HL-60 (cell line): Measurements from ENCODE around the gene ACKR2.

Experiments
- POLR2AphosphoS5 ChIP-seq: IDR thresholded peaks from 2 replicates; pipeline ENCODE4 v1.6.1; 2012; ENCODE audit warnings: low read depth
- REST ChIP-seq: IDR thresholded peaks from 2 replicates; pipeline ENCODE4 v1.6.1; 2012; ENCODE audit warnings: low read depth; ENCODE audit not compliant: insufficient replicate concordance
- TF ChIP-seq, protein P1 (sequence below): IDR thresholded peaks from one replicate; pipeline ENCODE4 v1.5.1; 2011; ENCODE audit warnings: low read length, control low read depth, inconsistent platforms; ENCODE audit not compliant: insufficient read depth

DNA sequence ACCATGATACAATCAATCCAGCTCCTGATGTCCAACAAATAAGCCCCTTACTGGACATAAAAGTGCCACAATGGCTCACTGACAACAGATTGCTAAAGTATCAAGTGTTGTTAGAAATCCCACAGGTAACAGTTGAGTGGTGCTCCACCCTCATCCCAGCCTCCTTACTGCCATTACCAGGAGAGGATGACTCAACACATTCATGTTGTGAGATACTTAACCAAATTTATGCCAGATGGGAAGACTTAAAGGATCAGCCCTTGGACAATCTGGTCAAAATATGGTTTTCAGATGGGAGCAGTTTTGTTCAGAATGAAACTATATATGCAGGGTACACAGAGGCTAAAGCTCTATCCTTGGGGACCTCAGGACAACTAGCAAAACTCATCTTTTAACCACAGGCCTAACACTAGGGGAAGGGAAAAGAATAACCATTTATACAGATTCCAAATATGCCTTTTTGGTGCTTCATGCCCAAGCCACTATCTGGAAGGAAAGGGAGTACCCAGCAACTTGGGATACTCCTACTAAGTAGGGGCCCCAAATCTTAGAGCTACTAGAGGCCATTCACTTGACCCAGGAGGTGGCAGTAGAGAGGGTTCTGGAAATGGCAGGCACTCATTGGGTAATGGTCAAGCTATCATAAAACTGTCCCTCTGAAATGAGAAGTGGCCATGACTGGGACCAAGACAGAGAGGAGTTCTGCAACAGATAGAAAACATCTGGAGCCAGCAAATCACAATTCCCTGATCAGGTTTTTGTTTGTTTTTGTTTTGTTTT is 89.8 kb downstream of the ACKR2 start:
- TF ChIP-seq REST (no peak), POLR2AphosphoS5 (no peak)
- TF ChIP-seq, protein P1, sequence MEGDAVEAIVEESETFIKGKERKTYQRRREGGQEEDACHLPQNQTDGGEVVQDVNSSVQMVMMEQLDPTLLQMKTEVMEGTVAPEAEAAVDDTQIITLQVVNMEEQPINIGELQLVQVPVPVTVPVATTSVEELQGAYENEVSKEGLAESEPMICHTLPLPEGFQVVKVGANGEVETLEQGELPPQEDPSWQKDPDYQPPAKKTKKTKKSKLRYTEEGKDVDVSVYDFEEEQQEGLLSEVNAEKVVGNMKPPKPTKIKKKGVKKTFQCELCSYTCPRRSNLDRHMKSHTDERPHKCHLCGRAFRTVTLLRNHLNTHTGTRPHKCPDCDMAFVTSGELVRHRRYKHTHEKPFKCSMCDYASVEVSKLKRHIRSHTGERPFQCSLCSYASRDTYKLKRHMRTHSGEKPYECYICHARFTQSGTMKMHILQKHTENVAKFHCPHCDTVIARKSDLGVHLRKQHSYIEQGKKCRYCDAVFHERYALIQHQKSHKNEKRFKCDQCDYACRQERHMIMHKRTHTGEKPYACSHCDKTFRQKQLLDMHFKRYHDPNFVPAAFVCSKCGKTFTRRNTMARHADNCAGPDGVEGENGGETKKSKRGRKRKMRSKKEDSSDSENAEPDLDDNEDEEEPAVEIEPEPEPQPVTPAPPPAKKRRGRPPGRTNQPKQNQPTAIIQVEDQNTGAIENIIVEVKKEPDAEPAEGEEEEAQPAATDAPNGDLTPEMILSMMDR = no peak
